GM20000 (cell line): ENCODE data around the gene ZNF277.

Source experiments
- DNase-seq: peaks from one replicate; pipeline ENCODE4 v3.0.0; 2012; ENCODE audit warnings: low spot score
- CTCF ChIP-seq: IDR thresholded peaks from 2 replicates; pipeline ENCODE4 v1.5.1; 2012; ENCODE audit warnings: mild to moderate bottlenecking, control low read depth; ENCODE audit errors: extremely low read depth, missing control alignments

Gene ZNF277

GRCh38 chr7:112206238-112206990 is at the start of gene ZNF277, which contains the start of gene DOCK4:
TSS of gene ZNF277 (plus strand) at chr7:112206695. CDS start at chr7:112206717, 22 bp downstream.
TSS of gene DOCK4 (minus strand) at chr7:112206399. CDS start at chr7:112206138, 261 bp downstream.
- TF ChIP-seq CTCF: no peak
- DNase-seq: peak; percentile 96

DNA sequence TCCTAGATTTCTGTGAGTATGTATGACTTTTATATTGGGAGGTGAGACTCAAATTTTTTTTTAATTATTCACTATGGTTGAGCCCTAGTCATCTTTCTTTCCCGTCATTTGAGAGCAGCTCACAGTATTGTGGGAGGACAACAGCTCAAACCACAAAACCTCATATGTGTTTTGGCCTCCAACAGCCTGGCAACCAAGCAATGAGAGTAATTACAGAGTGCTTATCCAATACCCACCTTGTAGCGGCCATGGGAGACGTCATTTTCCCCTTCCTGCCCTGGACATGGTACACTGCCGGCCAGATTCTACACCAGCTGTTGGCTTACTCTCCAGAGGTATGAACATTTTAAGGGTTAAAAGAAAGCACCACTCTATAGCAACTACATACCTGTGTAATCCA is 49.4 kb upstream of the ZNF277 start:
- DNase-seq: no peak
- TF ChIP-seq CTCF: no peak

DNA sequence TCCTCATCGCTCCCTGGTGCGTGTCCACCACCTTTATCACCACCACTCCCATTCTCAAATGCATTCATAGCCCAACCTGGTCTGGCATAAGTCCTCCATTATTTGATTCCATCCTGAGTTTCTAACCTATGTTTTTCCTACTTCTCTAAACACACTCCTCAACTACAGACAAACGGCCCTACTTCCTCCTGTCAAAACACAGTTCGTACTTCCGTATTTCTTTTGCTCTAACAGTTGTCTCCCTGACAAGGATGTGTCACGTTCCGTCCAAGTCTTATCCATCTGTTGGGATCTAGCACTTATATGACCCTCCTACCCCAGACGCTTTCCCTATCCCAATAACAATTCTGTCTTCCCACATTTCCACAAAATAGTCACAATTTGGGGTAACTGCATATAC is 47.1 kb upstream of the ZNF277 start:
- TF ChIP-seq CTCF: no peak
- no peak for DNase-seq

GRCh38 chr7:112160130-112160770 is 46.2 kb upstream of the ZNF277 start:
- DNase-seq: no peak
- no peak for TF ChIP-seq CTCF

GRCh38 chr7:112160771-112161150 is 45.7 kb upstream of the ZNF277 start:
- no peak for DNase-seq
- no peak for TF ChIP-seq CTCF

GRCh38 chr7:112161253-112162141 is 45.0 kb upstream of the ZNF277 start:
- no peak for DNase-seq

More at GRCh38 chr7:112161253-112162141, 45.0 kb upstream of the ZNF277 start:
- no peak for TF ChIP-seq CTCF
